Cerebellar nuclear complex (tissue), 1 donor: ENCODE measurements around the gene LY6G6C.
A peak's percentile ranks its signal among the peaks of the same experiment; 100 is the strongest.

Source experiments
- DNase-seq, 2 experiments: peaks; one replicate each; lab custom pipeline; 2025; lab: John Stamatoyannopoulos, UW

Gene LY6G6C

GRCh38 chr6:31705931-31706330 lies 15.6 kb downstream of the LY6G6C start:
- no peak for DNase-seq

- peak; percentile 84 to 99 for DNase-seq
These were observed 18.5 kb downstream of the LY6G6C start, which contains the start of gene ABHD16A for GRCh38 chr6:31702819-31703716. Gene ABHD16A (minus strand): TSS chr6:31703324. CDS start chr6:31703281, 43 bp downstream.

- no peak for DNase-seq
These were observed 19.1 kb downstream of the LY6G6C start for GRCh38 chr6:31702405-31702818.

GRCh38 chr6:31701666-31702404 lies 19.7 kb downstream of the LY6G6C start:
- no peak for DNase-seq

- no peak for DNase-seq
These were observed 20.7 kb downstream of the LY6G6C start for GRCh38 chr6:31700740-31701401.

- DNase-seq: no peak
These were observed 24.0 kb downstream of the LY6G6C start for GRCh38 chr6:31697555-31697954.

GRCh38 chr6:31693535-31693934 lies 28.0 kb downstream of the LY6G6C start:
- no peak for DNase-seq

GRCh38 chr6:31692886-31693285 lies 28.7 kb downstream of the LY6G6C start:
- DNase-seq: no peak

- DNase-seq: no peak
These were observed 29.2 kb downstream of the LY6G6C start for GRCh38 chr6:31692353-31692752.

- no peak for DNase-seq
These were observed 29.9 kb downstream of the LY6G6C start for GRCh38 chr6:31691564-31692108.

GRCh38 chr6:31691078-31691463 lies 30.5 kb downstream of the LY6G6C start:
- no peak for DNase-seq

GRCh38 chr6:31690231-31691077 lies 31.1 kb downstream of the LY6G6C start:
- no peak for DNase-seq

GRCh38 chr6:31689249-31690110 lies 32.1 kb downstream of the LY6G6C start:
- DNase-seq: no peak

GRCh38 chr6:31687860-31688693 lies 33.5 kb downstream of the LY6G6C start:
- DNase-seq: no peak

GRCh38 chr6:31687321-31687720 lies 34.2 kb downstream of the LY6G6C start:
- DNase-seq: no peak

GRCh38 chr6:31686483-31686882 lies 35.1 kb downstream of the LY6G6C start:
- no peak for DNase-seq

GRCh38 chr6:31683591-31683990 lies 38.0 kb downstream of the LY6G6C start:
- DNase-seq: no peak

GRCh38 chr6:31681135-31681671 lies 40.3 kb downstream of the LY6G6C start:
- DNase-seq: no peak
